Spleen (tissue), 7 donors: Measurements from ENCODE around the gene PLD5.

ENCODE experiments used
- CTCF ChIP-seq, 11 experiments: fragments of 200-600 bp in 7 of 11; fragments of 450-650 bp in 4 of 11; sonication (generic) in 4 of 11; IDR thresholded peaks in 8 of 11; conservative IDR thresholded peaks in 3 of 11; 1 replicate in 7 of 11; 2 replicates in 4 of 11; pipeline versions ENCODE4 v1.4.0 to v1.8.0; 2016 to 2021; ENCODE audit warnings: antibody characterized with exemption in 11 of 11, inconsistent platforms in 4 of 11, mild to moderate bottlenecking in 1 of 11
- POLR2A ChIP-seq, 3 donors: fragments of 450-650 bp; IDR thresholded peaks; one replicate each; pipeline ENCODE4 v1.5.1; 2017; ENCODE audit warnings: antibody characterized with exemption in 3 of 3, mild to moderate bottlenecking in 1 of 3
- POLR2AphosphoS5 ChIP-seq, 3 donors: sonication (generic); formaldehyde crosslinking; IDR thresholded peaks; one replicate each; pipeline ENCODE4 v1.5.1; 2017; ENCODE audit warnings: antibody characterized with exemption in 3 of 3
- donor health status: DM: no; HTN: no; CAD: no; lungs with moderate emphysema.
- donor health status: DM: no; HTN: no; CAD: no.
- donor health status: DM: no; HTN: no; CAD: no.

- TF ChIP-seq POLR2A (IDR thresholded peaks at IDR 0.05) (no peak), CTCF (IDR thresholded peaks at IDR 0.05 in 8 of 11, conservative IDR thresholded peaks at IDR 0.05 in 3 of 11) (no peak), POLR2AphosphoS5 (IDR thresholded peaks at IDR 0.05) (no peak)
These were observed 362.4 kb downstream of the PLD5 start for GRCh38 chr1:242162140-242162539.
